Heart left ventricle (tissue), 16 donors: Measurements from ENCODE around the gene SURF4. TPM values are rescaled to one million over a fixed set of nuclear protein-coding genes. Genes with fewer than 3 reads are reported as not detected.

Experiments
- ATAC-seq, 4 donors: fragments of 200-7000 bp; cut with Tn5 transposase; one replicate each; pipeline ENCODE4 v1.9.1; 2020 to 2022; ENCODE audit warnings: moderate library complexity in 4 of 4, mild to moderate bottlenecking in 3 of 4, moderate number of reproducible peaks in 1 of 4
- DNase-seq, 5 donors: peaks; one replicate each; pipeline ENCODE4 v3.0.0-alpha.2; 2020
- H3K27ac ChIP-seq, 12 donors: fragments of 200-600 bp; sonication (generic) in 4 of 12; one replicate each; pipeline versions ENCODE4 v1.5.0 to v1.8.0; 2016 to 2022; ENCODE audit warnings: mild to moderate bottlenecking in 2 of 12
- H3K27me3 ChIP-seq, 9 donors: fragments of 200-600 bp; sonication (generic) in 2 of 9; one replicate each; pipeline versions ENCODE4 v1.5.1 to v1.8.0; 2016 to 2022; ENCODE audit warnings: mild to moderate bottlenecking in 3 of 9
- H3K36me3 ChIP-seq, 9 donors: fragments of 200-600 bp; sonication (generic) in 2 of 9; one replicate each; pipeline versions ENCODE4 v1.5.0 to v1.8.0; 2018 to 2022; ENCODE audit warnings: mild to moderate bottlenecking in 2 of 9
- H3K4me1 ChIP-seq, 12 donors: fragments of 200-600 bp; sonication (generic) in 4 of 12; one replicate each; pipeline versions ENCODE4 v1.5.0 to v1.8.0; 2016 to 2022; ENCODE audit warnings: mild to moderate bottlenecking in 3 of 12
- H3K4me3 ChIP-seq, 12 donors: fragments of 200-600 bp; sonication (generic) in 4 of 12; one replicate each; pipeline versions ENCODE4 v1.5.0 to v1.8.0; 2017 to 2022; ENCODE audit warnings: mild to moderate bottlenecking in 9 of 12, moderate library complexity in 4 of 12
- H3K9me3 ChIP-seq, 12 donors: fragments of 200-600 bp; sonication (generic) in 4 of 12; one replicate each; pipeline versions ENCODE4 v1.5.0 to v1.8.0; 2016 to 2022; ENCODE audit warnings: mild to moderate bottlenecking in 1 of 12
- CTCF ChIP-seq, 12 donors: fragments of 200-600 bp; sonication (generic) in 4 of 12; IDR thresholded peaks; one replicate each; pipeline versions ENCODE4 v1.5.0 to v1.8.0; 2018 to 2022; ENCODE audit warnings: antibody characterized with exemption in 12 of 12, mild to moderate bottlenecking in 5 of 12
- POLR2A ChIP-seq, 2 donors: fragments of 450-650 bp; IDR thresholded peaks; one replicate each; pipeline ENCODE4 v1.6.1; 2017; ENCODE audit warnings: antibody characterized with exemption in 2 of 2, mild to moderate bottlenecking in 2 of 2, moderate library complexity in 2 of 2
- WGBS, 4 donors: extraction: QIAGEN DNeasy Blood & Tissue Kit in 2 of 4; methylation state at CpG; one replicate each; pipeline versions ENCODE4 v1.1.5 to v1.1.7; 2013 to 2018; 5-methylcytosine and 5-hydroxymethylcytosine counted together
- intact Hi-C, 10 donors: fragments of 100-400 bp; cut with DNase I; formaldehyde crosslinking; loops; one replicate each; pipeline versions ENCODE4 v1.11.1 to v1.14.2; 2022
- polyA plus RNA-seq, 2 donors: library from polyadenylated mRNA; stranded (reverse); fragments of 200-250 nt; gene quantifications; one replicate each; pipeline ENCODE4 v1.2.3, GENCODE V29; 2013
- total RNA-seq, 9 donors: library from RNA; depleted of rRNA in 2 of 9; stranded (reverse); fragments of >200 nt in 2 of 9; fragmentation: NEBNext Ultra II Directional in 3 of 9; extraction: Animal tissue kit (Norgen Biotek cat#: 25700) in 3 of 9; gene quantifications; one replicate each; pipeline versions ENCODE4 v1.1.0 to v1.2.4, GENCODE V29; 2016 to 2023
- donor health status: ischemic (EF 13 %, LVEDD 7.1; RV severe dilation, severe dysfunction).
- donor health status: healthy with polysubstance abuse.
- donor health status: DM: no; HTN: yes; CAD: no.
- donor health status: DM: no; HTN: no; CAD: no.
- donor health status: ischemic (EF 25% LVEDD 6.9; RV normal size, moderate dysfunction).
- donor health status: ischemic (EF 25% LVEDD 5.7; RV mildly dilated, moderate dysfunction).
- donor health status: healthy.
- donor health status: DM: yes; HTN: yes; CAD: no.
- donor health status: ischemic (EF 35%, LVEDD 5.7; RV mildly dilated, moderate dysfunction).
- donor health status: nonischemic (EF 11% LVEDD 7.7; RV severe dilation, severe dysfunction).
- donor health status: DM: yes; HTN: yes; CAD: no.
- donor health status: PGD.
- donor health status: ischemic (EF 29% LVEDD 5.4; RV normal size, mild dysfunction).
- donor health status: nonischemic (EF 23%, LVEDD 6.1; RV moderate dilation, normal function).

Gene SURF4
- total and polyA plus RNA-seq, 11 donors = 31.2 to 185 (median 77.8) TPM

GRCh38 chr9:133406480-133407307, 30.8 kb upstream of the SURF4 start:
- no peaks in the 10 kb centered on the region for H3K27me3 ChIP-seq
- peaks cover 0 to 17% (median 0%) of the 10 kb centered on the region in 12 donors for H3K4me1 ChIP-seq
- H3K4me3 ChIP-seq = no peak overlapping the region
- peaks cover 0 to 73% (median 54%) of the 10 kb centered on the region in 9 donors for H3K36me3 ChIP-seq
- no peaks in the 10 kb centered on the region for H3K9me3 ChIP-seq
- H3K27ac ChIP-seq = no peak overlapping the region
- 59 to 70% (median 59%) methylated on average over 21 to 24 of the region's 24 CpGs for WGBS, 4 donors
- peak; percentile 81 to 86 (median 82) for ATAC-seq
- DNase-seq = peak; percentile 68 to 86 (median 77)
- intact Hi-C loops = loop anchor here (1.0 to 10.0 kb wide), 8 partner anchors 72 to 321 kb away; partner anchors contain the start of gene SLC2A6 (in 1 of the 10)
- TF ChIP-seq CTCF (IDR thresholded peaks at IDR 0.05) (peak; percentile 83 to 94 (median 89)), POLR2A (IDR thresholded peaks at IDR 0.05) (no peak)

GRCh38 chr9:133405508-133406438, 29.9 kb upstream of the SURF4 start:
- peaks cover 0 to 17% (median 0%) of the 10 kb centered on the region in 12 donors for H3K4me1 ChIP-seq
- 69 to 82% (median 71%) methylated on average over 19 of the region's 19 CpGs for WGBS, 4 donors
- peak overlapping the region in 2 of 12 donors; percentile 14 to 18 for H3K27ac ChIP-seq
- peak in 1 of 5 donors; percentile 46 for DNase-seq
- ATAC-seq = peak in 3 of 4 donors; percentile 8 to 51 (median 12)
- H3K4me3 ChIP-seq = no peak overlapping the region
- H3K36me3 ChIP-seq = peaks cover 0 to 64% (median 46%) of the 10 kb centered on the region in 9 donors
- intact Hi-C loops = loop anchor here in 7 of 10 donors (2.0 to 10.0 kb wide), 7 partner anchors 73 to 322 kb away; partner anchors contain the start of gene SLC2A6 (in 1 of the 7)
- TF ChIP-seq POLR2A (IDR thresholded peaks at IDR 0.05) (no peak), CTCF (IDR thresholded peaks at IDR 0.05) (no peak)
- no peaks in the 10 kb centered on the region for H3K9me3 ChIP-seq
- no peaks in the 10 kb centered on the region for H3K27me3 ChIP-seq

- intact Hi-C loops = loop anchor here in 5 of 10 donors (5.0 to 10.0 kb wide), 4 partner anchors 83 to 323 kb away; no protein-coding TSS in a partner anchor
- H3K27ac ChIP-seq = no peak overlapping the region
- DNase-seq (peak in 1 of 5 donors; percentile 42), ATAC-seq (no peak)
- H3K27me3 ChIP-seq = no peaks in the 10 kb centered on the region
- no peaks in the 10 kb centered on the region for H3K9me3 ChIP-seq
- peaks cover 0 to 17% (median 0%) of the 10 kb centered on the region in 12 donors for H3K4me1 ChIP-seq
- TF ChIP-seq POLR2A (IDR thresholded peaks at IDR 0.05) (no peak), CTCF (IDR thresholded peaks at IDR 0.05) (no peak)
- no peak overlapping the region for H3K4me3 ChIP-seq
- H3K36me3 ChIP-seq = peaks cover 0 to 51% (median 37%) of the 10 kb centered on the region in 9 donors
- WGBS, 4 donors = 83 to 92% (median 89%) methylated on average over 4 to 12 of the region's 12 CpGs
Measured at GRCh38 chr9:133404454-133405002, 28.7 kb upstream of the SURF4 start.
